Transverse colon (tissue), 4 donors: ENCODE measurements around the gene MSANTD2. TPM values are rescaled to one million over a fixed set of nuclear protein-coding genes. Genes with fewer than 3 reads are reported as not detected.
A peak's percentile ranks its signal among the peaks of the same experiment; 100 is the strongest.

Source experiments
- DNase-seq: peaks from one replicate; pipeline ENCODE4 v3.0.0-alpha.2; 2019
- H3K27ac ChIP-seq, 4 donors: fragments of 200-600 bp; sonication (generic); 2 replicates each; pipeline ENCODE4 v1.5.1; 2016 to 2018; ENCODE audit warnings: inconsistent platforms in 4 of 4
- H3K27me3 ChIP-seq: fragments of 200-600 bp; sonication (generic); 2 replicates; pipeline ENCODE4 v1.5.1; 2017; ENCODE audit warnings: inconsistent platforms
- H3K36me3 ChIP-seq, 4 donors: fragments of 200-600 bp; sonication (generic); 2 replicates each; pipeline ENCODE4 v1.5.1; 2017 to 2019; ENCODE audit warnings: inconsistent platforms in 4 of 4
- H3K4me1 ChIP-seq, 4 donors: fragments of 200-600 bp; sonication (generic); 2 replicates each; pipeline ENCODE4 v1.5.1; 2017 to 2020; ENCODE audit warnings: inconsistent platforms in 4 of 4
- H3K4me3 ChIP-seq, 4 donors: fragments of 200-600 bp; sonication (generic); 1 replicate in 1 of 4; 2 replicates in 3 of 4; pipeline versions ENCODE4 v1.5.1 to v1.6.1; 2017 to 2019; ENCODE audit warnings: inconsistent platforms in 4 of 4
- H3K9me3 ChIP-seq, 2 donors: fragments of 200-600 bp; sonication (generic); 2 replicates each; pipeline ENCODE4 v1.5.1; 2017 to 2019; ENCODE audit warnings: inconsistent platforms in 2 of 2
- EP300 ChIP-seq: sonication (generic); formaldehyde crosslinking; IDR thresholded peaks from one replicate; pipeline ENCODE4 v1.6.1; 2017; ENCODE audit warnings: antibody characterized with exemption, low read depth
- POLR2A ChIP-seq: fragments of 450-650 bp; IDR thresholded peaks from one replicate; pipeline ENCODE4 v1.6.1; 2016; ENCODE audit warnings: antibody characterized with exemption, mild to moderate bottlenecking, moderate library complexity
- POLR2AphosphoS5 ChIP-seq, 3 donors: sonication (generic); formaldehyde crosslinking; IDR thresholded peaks; one replicate each; pipeline ENCODE4 v1.6.1; 2016; ENCODE audit warnings: antibody characterized with exemption in 3 of 3
- WGBS, 2 donors: methylation state at CpG; one replicate each; pipeline ENCODE4 v1.1.5; 2018; ENCODE audit warnings: low coverage in 1 of 2; 5-methylcytosine and 5-hydroxymethylcytosine counted together
- in situ Hi-C, 4 donors: fragments of 200-750 bp; cut with MboI; loops; one replicate each; pipeline versions ENCODE4 v1.15.0 to v1.15.1; 2017; ENCODE audit warnings: low sequenced_read_pairs in 3 of 4, low pct_ligation_motif_present in 1 of 4, low pct_unique_long_range_greater_than_20kb in 1 of 4
- intact Hi-C: fragments of 100-400 bp; cut with DNase I; formaldehyde crosslinking; loops from one replicate; pipeline ENCODE4 v1.15.1; 2023; ENCODE audit warnings: low total_unique reads
- total RNA-seq, 4 donors: library from RNA; depleted of rRNA; stranded (reverse); fragments of >200 nt; gene quantifications; one replicate each; pipeline ENCODE4 v1.1.0, GENCODE V29; 2016
- TF ChIP-seq, protein P1 (sequence below), 5 experiments: fragments of 200-600 bp in 3 of 5; fragments of 450-650 bp in 2 of 5; sonication (generic) in 3 of 5; IDR thresholded peaks; 1 replicate in 2 of 5; 2 replicates in 3 of 5; pipeline ENCODE4 v1.5.1; 2016 to 2017; ENCODE audit warnings: antibody characterized with exemption in 5 of 5, inconsistent platforms in 3 of 5, mild to moderate bottlenecking in 2 of 5, moderate library complexity in 1 of 5

MSANTD2 gene
- total RNA-seq, 4 donors from 2014 or later, result 8.1 to 40.0 (median 15.1) TPM

DNA sequence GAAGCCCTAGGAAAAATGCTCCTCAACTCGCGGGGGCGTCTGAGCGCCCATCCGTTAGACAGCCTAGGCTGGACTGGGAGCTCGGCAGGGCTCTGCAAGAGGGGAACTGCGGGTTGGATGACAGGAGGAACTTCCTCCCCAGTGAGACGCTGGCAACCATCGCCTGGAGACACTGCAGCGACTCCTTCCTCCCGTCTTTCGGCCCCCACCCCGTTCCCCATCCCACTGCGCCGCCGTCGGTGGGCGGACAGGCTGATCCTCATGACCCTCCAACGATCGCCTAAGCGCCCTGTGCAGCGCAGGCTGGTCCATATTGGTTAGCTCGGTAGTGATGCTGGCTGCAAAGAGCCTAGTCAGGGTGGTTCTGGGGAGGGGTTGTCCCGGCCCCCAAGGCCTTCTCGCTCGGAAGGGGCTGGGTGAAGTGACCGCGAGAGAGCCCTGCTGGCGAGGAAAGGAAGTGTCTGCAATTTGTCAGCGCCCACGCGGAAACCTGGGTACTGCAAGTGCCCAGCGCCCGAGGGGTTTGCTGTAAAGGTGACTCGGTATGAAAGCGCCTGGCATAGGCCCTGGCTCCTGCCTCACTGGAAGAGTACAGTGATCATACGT is 59.8 kb downstream of the MSANTD2 start:
- Histone ChIP-seq H3K4me1 (peaks cover 18 to 20% (median 19%) of the 10 kb centered on the region in 4 donors), H3K27ac (peak overlapping the region in 3 of 4 donors; percentile 31 to 48 (median 41)), H3K36me3 (no peaks in the 10 kb centered on the region), H3K9me3 (no peaks in the 10 kb centered on the region), H3K4me3 (peak overlapping the region; percentile 41 to 83 (median 56)), H3K27me3 (peaks cover 66% of the 10 kb centered on the region)
- intact Hi-C loops (no loop called here), in situ Hi-C loops (no loop called here)
- DNase-seq, result no peak
- 0 to 3% methylated on average over 6 to 32 of the region's 37 CpGs for WGBS, 2 donors
- TF ChIP-seq, protein P1, sequence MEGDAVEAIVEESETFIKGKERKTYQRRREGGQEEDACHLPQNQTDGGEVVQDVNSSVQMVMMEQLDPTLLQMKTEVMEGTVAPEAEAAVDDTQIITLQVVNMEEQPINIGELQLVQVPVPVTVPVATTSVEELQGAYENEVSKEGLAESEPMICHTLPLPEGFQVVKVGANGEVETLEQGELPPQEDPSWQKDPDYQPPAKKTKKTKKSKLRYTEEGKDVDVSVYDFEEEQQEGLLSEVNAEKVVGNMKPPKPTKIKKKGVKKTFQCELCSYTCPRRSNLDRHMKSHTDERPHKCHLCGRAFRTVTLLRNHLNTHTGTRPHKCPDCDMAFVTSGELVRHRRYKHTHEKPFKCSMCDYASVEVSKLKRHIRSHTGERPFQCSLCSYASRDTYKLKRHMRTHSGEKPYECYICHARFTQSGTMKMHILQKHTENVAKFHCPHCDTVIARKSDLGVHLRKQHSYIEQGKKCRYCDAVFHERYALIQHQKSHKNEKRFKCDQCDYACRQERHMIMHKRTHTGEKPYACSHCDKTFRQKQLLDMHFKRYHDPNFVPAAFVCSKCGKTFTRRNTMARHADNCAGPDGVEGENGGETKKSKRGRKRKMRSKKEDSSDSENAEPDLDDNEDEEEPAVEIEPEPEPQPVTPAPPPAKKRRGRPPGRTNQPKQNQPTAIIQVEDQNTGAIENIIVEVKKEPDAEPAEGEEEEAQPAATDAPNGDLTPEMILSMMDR (IDR thresholded peaks at IDR 0.05), result peak; percentile 42 to 51 (median 46)
- TF ChIP-seq POLR2AphosphoS5 (IDR thresholded peaks at IDR 0.05), result no peak

- Histone ChIP-seq H3K36me3 (no peaks in the 10 kb centered on the region), H3K4me3 (peak within 1 kb of the TSS; percentile 41 to 83 (median 56)), H3K4me1 (peaks cover 16 to 19% (median 17%) of the 10 kb centered on the region in 4 donors), H3K9me3 (no peaks in the 10 kb centered on the region), H3K27me3 (peaks cover 60% of the 10 kb centered on the region), H3K27ac (peak within 1 kb of the TSS in 3 of 4 donors; percentile 31 to 48 (median 41))
- TF ChIP-seq, protein P1 (IDR thresholded peaks at IDR 0.05), result no peak
- no peak for TF ChIP-seq EP300
- TF ChIP-seq POLR2A, result no peak
- TF ChIP-seq POLR2AphosphoS5 (IDR thresholded peaks at IDR 0.05), result peak in 1 of 3 donors; percentile 38
- in situ Hi-C loops, result no loop called here
- WGBS, 2 donors, result 0 to 2% methylated on average over 7 to 53 of the region's 59 CpGs
- peak; percentile 92 for DNase-seq
- intact Hi-C loops, result no loop called here
Measured at GRCh38 chr11:124739479-124740276, 60.5 kb downstream of the MSANTD2 start, which contains the start of gene NRGN. NRGN (plus strand) TSS chr11:124739942; CDS start chr11:124740085, 143 bp downstream.

DNA sequence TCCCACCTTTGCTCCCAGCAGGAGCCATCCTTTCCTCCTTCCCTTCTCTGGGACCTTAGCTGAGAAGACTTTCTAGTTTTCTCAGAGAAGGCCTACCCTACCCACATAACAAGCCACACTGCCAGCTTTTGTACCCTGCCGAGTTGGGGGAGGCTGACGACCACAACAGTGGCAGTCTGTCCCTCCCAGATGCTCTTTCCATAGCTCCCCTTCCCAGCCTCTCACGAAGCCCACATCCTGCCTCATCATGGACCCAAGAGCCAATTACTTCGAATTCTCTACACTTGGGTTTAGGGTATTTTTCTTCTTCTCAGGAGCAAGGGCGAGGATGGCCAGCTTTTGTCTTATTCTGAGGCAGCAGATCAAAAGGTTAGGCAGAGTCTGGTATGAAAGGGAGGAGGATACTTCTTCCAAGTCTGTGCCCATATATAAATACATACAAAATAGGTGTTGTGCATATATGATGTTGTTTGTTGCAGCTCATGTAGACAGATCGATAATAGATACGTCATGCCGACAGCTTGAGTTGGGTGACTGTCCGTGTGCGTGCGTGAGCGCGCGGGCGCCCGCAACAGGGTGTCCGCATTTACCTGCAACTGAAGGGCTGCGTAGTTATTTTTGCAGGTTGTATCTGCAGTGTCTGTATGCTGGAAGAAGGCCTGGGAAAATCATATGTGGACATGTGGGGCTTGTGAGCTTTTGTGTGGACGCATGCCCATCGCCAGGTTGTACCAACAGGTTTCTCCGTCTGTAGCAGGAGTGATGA is 61.3 kb downstream of the MSANTD2 start:
- in situ Hi-C loops (no loop called here), intact Hi-C loops (no loop called here)
- H3K4me1 ChIP-seq, result peaks cover 16 to 19% (median 17%) of the 10 kb centered on the region in 4 donors
- H3K9me3 ChIP-seq, result no peaks in the 10 kb centered on the region
- H3K4me3 ChIP-seq, result peak overlapping the region in 2 of 4 donors; percentile 50 to 83
- DNase-seq, result no peak
- H3K36me3 ChIP-seq, result no peaks in the 10 kb centered on the region
- 71 to 85% methylated on average over 15 to 21 of the region's 21 CpGs for WGBS, 2 donors
- TF ChIP-seq POLR2A (no peak), EP300 (no peak), POLR2AphosphoS5 (IDR thresholded peaks at IDR 0.05) (no peak)
- TF ChIP-seq, protein P1 (IDR thresholded peaks at IDR 0.05), result no peak
- no peak overlapping the region for H3K27ac ChIP-seq
- H3K27me3 ChIP-seq, result peaks cover 52% of the 10 kb centered on the region
